GM21447 (cell line): ENCODE measurements around the gene DOCK2.
"Not testable (repeated sequence)": the region's sequence is repeated elsewhere in the genome, so short reads cannot be mapped to it uniquely, and the experiment has no call there.

Experiments used
- ATAC-seq: cut with Tn5 transposase; IDR thresholded peaks from one replicate; pipeline ENCODE4 v1.9.1; 2021; ENCODE audit not compliant: unreplicated experiment

DOCK2 gene

GRCh38 chr5:169636477-169637084 lies 494 bp upstream of the DOCK2 start:
- no peak for ATAC-seq

- peak; percentile 71 for ATAC-seq
Observed at GRCh38 chr5:169637549-169638121, 560 bp downstream of the DOCK2 start.

GRCh38 chr5:169641253-169641652 lies 4.2 kb downstream of the DOCK2 start:
- ATAC-seq = no peak

GRCh38 chr5:169646856-169647255 lies 9.8 kb downstream of the DOCK2 start:
- ATAC-seq = no peak

GRCh38 chr5:169647566-169647965 lies 10.5 kb downstream of the DOCK2 start:
- peak; percentile 51 for ATAC-seq

- no peak for ATAC-seq
Observed at GRCh38 chr5:169648725-169649310, 11.7 kb downstream of the DOCK2 start.

GRCh38 chr5:169649486-169649885 lies 12.4 kb downstream of the DOCK2 start:
- no peak for ATAC-seq

- peak; percentile 56 for ATAC-seq
Observed at GRCh38 chr5:169650701-169651331, 13.7 kb downstream of the DOCK2 start.

GRCh38 chr5:169651526-169651925 lies 14.5 kb downstream of the DOCK2 start:
- no peak for ATAC-seq

- ATAC-seq = no peak
Observed at GRCh38 chr5:169652057-169652456, 15.0 kb downstream of the DOCK2 start.

- ATAC-seq = no peak
Observed at GRCh38 chr5:169653091-169653490, 16.0 kb downstream of the DOCK2 start.

GRCh38 chr5:169655353-169655752 lies 18.3 kb downstream of the DOCK2 start:
- ATAC-seq = no peak

- ATAC-seq = peak; percentile 77
Observed at GRCh38 chr5:169656125-169656901, 19.2 kb downstream of the DOCK2 start.

GRCh38 chr5:169657127-169657526 lies 20.1 kb downstream of the DOCK2 start:
- ATAC-seq = peak; percentile 27

- ATAC-seq = not testable (repeated sequence)
Observed at GRCh38 chr5:169662451-169662850, 25.4 kb downstream of the DOCK2 start.

GRCh38 chr5:169663537-169663936 lies 26.5 kb downstream of the DOCK2 start:
- no peak for ATAC-seq

- ATAC-seq = no peak
Observed at GRCh38 chr5:169666365-169666764, 29.3 kb downstream of the DOCK2 start.

- ATAC-seq = no peak
Observed at GRCh38 chr5:169667896-169668674, 31.0 kb downstream of the DOCK2 start.

- no peak for ATAC-seq
Observed at GRCh38 chr5:169668732-169669131, 31.7 kb downstream of the DOCK2 start.

GRCh38 chr5:169670769-169671525 lies 33.9 kb downstream of the DOCK2 start:
- ATAC-seq = peak; percentile 95
